ENCODE data around the gene B3GALT5. TPM values are rescaled to one million over a fixed set of nuclear protein-coding genes. Genes with fewer than 3 reads are reported as not detected.
"Not testable (repeated sequence)": the region's sequence is repeated elsewhere in the genome, so short reads cannot be mapped to it uniquely, and the experiment has no call there.

Gene B3GALT5
- total and polyA plus RNA-seq, 4 experiments from 2014 or later = not detected

DNA sequence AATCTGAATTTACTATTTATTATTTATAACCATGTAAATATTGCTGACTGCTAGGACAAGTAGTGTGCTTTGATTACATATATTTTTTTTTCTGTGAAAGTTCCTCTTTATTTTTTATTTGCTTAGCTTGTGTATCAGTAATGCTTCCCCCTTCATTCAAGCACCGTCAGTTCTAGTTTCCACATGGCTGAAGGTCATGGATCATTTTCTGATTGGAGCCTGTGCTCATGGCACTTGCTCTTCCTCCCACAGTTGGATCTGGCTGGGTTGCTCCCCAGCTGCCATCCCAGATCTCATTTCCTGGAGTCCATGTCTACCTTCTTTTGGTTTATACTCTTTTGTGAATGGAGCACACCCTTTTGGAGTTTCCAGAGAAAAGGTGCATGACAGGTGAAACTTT is 75.3 kb downstream of the B3GALT5 start:
- Histone ChIP-seq H3K36me3 (ENCODE audit: insufficient read depth, low read length) (no peaks in the 10 kb centered on the region), H3K4me3 (ENCODE audit: low read length in 2 of 2) (no peak overlapping the region), H3K27ac (ENCODE audit: low read depth, low read length) (no peak overlapping the region), H3K4me1 (ENCODE audit: insufficient read depth, low read length) (no peaks in the 10 kb centered on the region), H3K27me3 (ENCODE audit: insufficient read depth, low read length) (no peaks in the 10 kb centered on the region), H3K9me3 (ENCODE audit: control insufficient read depth in 1 of 2, low read length in 2 of 2) (no peaks in the 10 kb centered on the region)
- H3K4me1 Mint-ChIP-seq = no peaks in the 10 kb centered on the region
- ChIA-PET CTCF (ENCODE audit: partially characterized antibody) (no interaction called here), POLR2A (ENCODE audit: partially characterized antibody) (no interaction called here)
- no peak overlapping the region for H3K27ac Mint-ChIP-seq
- no peak for DNase-seq
- no peaks in the 10 kb centered on the region for H3K36me3 Mint-ChIP-seq
- peaks cover 0 to 4% of the 10 kb centered on the region in 2 donors for H3K27me3 Mint-ChIP-seq
- H3K9me3 Mint-ChIP-seq = peaks cover 0 to 8% (median 3%) of the 10 kb centered on the region in 8 donors
- no peak overlapping the region for H3K4me3 Mint-ChIP-seq
- intact Hi-C loops (cut with micrococcal nuclease) = no loop called here

DNA sequence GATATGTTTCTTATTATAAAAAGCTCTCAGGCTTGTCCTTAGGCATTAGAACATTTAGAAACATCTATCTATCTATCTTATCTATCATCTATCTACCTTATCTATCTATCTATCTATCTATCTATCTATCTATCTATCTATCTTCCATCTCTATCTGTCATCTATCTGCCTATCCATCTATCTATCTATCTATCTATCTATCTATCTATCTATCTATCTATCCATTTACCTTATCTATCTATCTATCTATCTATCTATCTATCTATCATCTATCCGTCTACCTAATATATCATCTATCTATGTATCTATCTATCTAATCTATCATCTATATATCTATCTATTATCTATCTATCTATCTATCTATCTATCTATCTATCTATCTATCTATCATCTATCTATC is 77.1 kb downstream of the B3GALT5 start:
- CTCF ChIA-PET (ENCODE audit: partially characterized antibody); POLR2A ChIA-PET (ENCODE audit: partially characterized antibody); DNase-seq; H3K9me3 ChIP-seq (ENCODE audit: control insufficient read depth in 1 of 2, low read length in 2 of 2); H3K4me1 ChIP-seq (ENCODE audit: insufficient read depth, low read length); H3K27ac ChIP-seq (ENCODE audit: low read depth, low read length); H3K27ac Mint-ChIP-seq; H3K4me3 Mint-ChIP-seq; H3K9me3 Mint-ChIP-seq; H3K36me3 ChIP-seq (ENCODE audit: insufficient read depth, low read length); H3K4me1 Mint-ChIP-seq; H3K27me3 Mint-ChIP-seq; H3K4me3 ChIP-seq (ENCODE audit: low read length in 2 of 2); H3K36me3 Mint-ChIP-seq; H3K27me3 ChIP-seq (ENCODE audit: insufficient read depth, low read length); intact Hi-C loops (cut with micrococcal nuclease): not testable (repeated sequence)

DNA sequence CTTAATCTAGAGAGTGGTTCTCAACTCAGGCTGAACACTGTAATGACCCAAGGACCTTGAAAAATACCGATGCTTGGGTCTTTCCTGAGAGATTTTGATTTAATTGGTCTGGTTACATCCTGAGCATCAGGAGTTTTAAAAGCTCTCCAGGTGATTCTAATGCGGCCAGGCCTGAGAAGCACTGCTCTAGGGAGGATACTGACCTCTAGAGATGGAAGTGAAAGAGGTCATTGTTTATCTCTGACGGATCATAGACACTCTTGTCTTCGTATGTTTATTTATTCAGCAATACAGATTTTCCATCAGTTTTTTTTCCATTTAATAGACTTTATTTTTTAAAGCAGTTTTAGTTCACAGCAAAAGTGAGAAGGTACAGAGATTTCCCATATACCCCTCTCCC is 77.7 kb downstream of the B3GALT5 start:
- intact Hi-C loops (cut with micrococcal nuclease) = no loop called here

DNA sequence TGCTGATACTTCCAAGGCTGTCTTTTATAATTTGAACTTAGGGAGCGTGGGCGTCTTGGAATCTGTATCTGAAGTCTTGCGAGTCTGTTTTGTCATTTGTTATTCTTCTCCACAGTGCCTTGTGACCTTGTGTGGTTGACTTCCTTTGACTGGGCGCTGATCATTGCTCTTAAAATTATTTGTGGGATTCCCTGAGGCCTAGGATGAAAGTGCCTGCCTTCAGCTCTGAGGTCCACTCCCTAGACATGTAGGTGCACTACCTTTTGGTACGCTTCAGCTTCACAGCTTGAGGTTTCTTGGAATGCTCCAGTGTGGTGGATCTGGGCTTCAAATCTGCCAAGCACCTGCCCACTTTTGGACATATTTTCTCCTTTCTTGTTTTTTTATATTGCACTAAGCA is 82.0 kb downstream of the B3GALT5 start:
- intact Hi-C loops (cut with micrococcal nuclease) = no loop called here
- no peak overlapping the region for H3K27ac Mint-ChIP-seq

More for the DNA sequence above, 77.7 kb downstream of the B3GALT5 start:
- Histone ChIP-seq H3K27ac (ENCODE audit: low read depth, low read length) (no peak overlapping the region), H3K4me3 (ENCODE audit: low read length in 2 of 2) (no peak overlapping the region), H3K4me1 (ENCODE audit: insufficient read depth, low read length) (no peaks in the 10 kb centered on the region), H3K36me3 (ENCODE audit: insufficient read depth, low read length) (no peaks in the 10 kb centered on the region), H3K9me3 (ENCODE audit: control insufficient read depth in 1 of 2, low read length in 2 of 2) (no peaks in the 10 kb centered on the region), H3K27me3 (ENCODE audit: insufficient read depth, low read length) (no peaks in the 10 kb centered on the region)
- CTCF ChIA-PET (ENCODE audit: partially characterized antibody) = no interaction called here
- no peaks in the 10 kb centered on the region for H3K4me1 Mint-ChIP-seq
- peaks cover 0 to 5% (median 0%) of the 10 kb centered on the region in 8 donors for H3K9me3 Mint-ChIP-seq
- no peak overlapping the region for H3K4me3 Mint-ChIP-seq
- POLR2A ChIA-PET (ENCODE audit: partially characterized antibody) = no interaction called here
- no peak overlapping the region for H3K27ac Mint-ChIP-seq
- no peak for DNase-seq
- H3K36me3 Mint-ChIP-seq = no peaks in the 10 kb centered on the region
- peaks cover 0 to 4% of the 10 kb centered on the region in 2 donors for H3K27me3 Mint-ChIP-seq

GRCh38 chr21:39696196-39696595 is 83.5 kb downstream of the B3GALT5 start:
- POLR2A ChIA-PET (ENCODE audit: partially characterized antibody) = no interaction called here
- no peak for DNase-seq
- CTCF ChIA-PET (ENCODE audit: partially characterized antibody) = no interaction called here
- Mint-ChIP-seq H3K4me1 (no peaks in the 10 kb centered on the region), H3K9me3 (peaks cover 0 to 5% (median 0%) of the 10 kb centered on the region in 8 donors), H3K27ac (no peak overlapping the region), H3K4me3 (no peak overlapping the region), H3K36me3 (no peaks in the 10 kb centered on the region), H3K27me3 (peaks cover 0 to 10% of the 10 kb centered on the region in 2 donors)
- intact Hi-C loops (cut with micrococcal nuclease) = no loop called here
- no peaks in the 10 kb centered on the region for H3K9me3 ChIP-seq (ENCODE audit: control insufficient read depth in 1 of 2, low read length in 2 of 2)
- H3K27ac ChIP-seq (ENCODE audit: low read depth, low read length) = no peak overlapping the region
- H3K27me3 ChIP-seq (ENCODE audit: insufficient read depth, low read length) = no peaks in the 10 kb centered on the region
- H3K36me3 ChIP-seq (ENCODE audit: insufficient read depth, low read length) = no peaks in the 10 kb centered on the region
- H3K4me3 ChIP-seq (ENCODE audit: low read length in 2 of 2) = no peak overlapping the region
- H3K4me1 ChIP-seq (ENCODE audit: insufficient read depth, low read length) = no peaks in the 10 kb centered on the region

More for the DNA sequence above, 82.0 kb downstream of the B3GALT5 start:
- DNase-seq = no peak
- H3K27ac ChIP-seq (ENCODE audit: low read depth, low read length) = no peak overlapping the region
- no peak overlapping the region for H3K4me3 ChIP-seq (ENCODE audit: low read length in 2 of 2)
- no peaks in the 10 kb centered on the region for H3K36me3 ChIP-seq (ENCODE audit: insufficient read depth, low read length)
- H3K4me1 ChIP-seq (ENCODE audit: insufficient read depth, low read length) = no peaks in the 10 kb centered on the region
- Mint-ChIP-seq H3K4me1 (no peaks in the 10 kb centered on the region), H3K9me3 (peaks cover 0 to 5% (median 0%) of the 10 kb centered on the region in 8 donors), H3K4me3 (no peak overlapping the region), H3K27me3 (peaks cover 0 to 9% of the 10 kb centered on the region in 2 donors), H3K36me3 (no peaks in the 10 kb centered on the region)
- no peaks in the 10 kb centered on the region for H3K9me3 ChIP-seq (ENCODE audit: control insufficient read depth in 1 of 2, low read length in 2 of 2)
- CTCF ChIA-PET (ENCODE audit: partially characterized antibody) = no interaction called here
- POLR2A ChIA-PET (ENCODE audit: partially characterized antibody) = no interaction called here
- H3K27me3 ChIP-seq (ENCODE audit: insufficient read depth, low read length) = no peaks in the 10 kb centered on the region

DNA sequence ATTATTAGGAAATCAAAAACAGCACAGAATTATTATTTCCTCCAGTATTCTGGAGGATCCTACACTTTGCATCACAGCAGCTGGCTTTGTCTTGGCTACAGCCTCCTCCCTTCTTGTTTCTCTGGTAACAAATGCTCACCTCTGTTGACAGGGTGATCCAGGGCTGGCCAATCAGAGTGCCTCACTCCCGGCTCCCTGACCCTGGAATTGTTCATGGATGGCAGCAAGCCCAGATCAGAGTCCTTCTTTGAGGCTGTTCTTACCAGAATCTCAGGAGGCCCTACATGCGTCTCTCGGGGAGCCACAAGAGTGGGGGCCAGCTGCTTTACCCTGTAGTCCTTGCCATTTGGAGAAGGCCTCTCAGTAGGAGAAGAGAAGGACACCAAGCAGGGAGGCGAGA is 83.9 kb downstream of the B3GALT5 start:
- Histone ChIP-seq H3K27me3 (ENCODE audit: insufficient read depth, low read length) (no peaks in the 10 kb centered on the region), H3K4me1 (ENCODE audit: insufficient read depth, low read length) (no peaks in the 10 kb centered on the region), H3K27ac (ENCODE audit: low read depth, low read length) (no peak overlapping the region), H3K36me3 (ENCODE audit: insufficient read depth, low read length) (no peaks in the 10 kb centered on the region), H3K4me3 (ENCODE audit: low read length in 2 of 2) (no peak overlapping the region), H3K9me3 (ENCODE audit: control insufficient read depth in 1 of 2, low read length in 2 of 2) (no peaks in the 10 kb centered on the region)
- Mint-ChIP-seq H3K4me3 (no peak overlapping the region), H3K36me3 (no peaks in the 10 kb centered on the region), H3K27me3 (peaks cover 0 to 10% of the 10 kb centered on the region in 2 donors), H3K9me3 (peaks cover 0 to 5% (median 0%) of the 10 kb centered on the region in 8 donors), H3K4me1 (no peaks in the 10 kb centered on the region), H3K27ac (no peak overlapping the region)
- ChIA-PET CTCF (ENCODE audit: partially characterized antibody) (no interaction called here), POLR2A (ENCODE audit: partially characterized antibody) (no interaction called here)
- no peak for DNase-seq
- intact Hi-C loops (cut with micrococcal nuclease) = no loop called here

DNA sequence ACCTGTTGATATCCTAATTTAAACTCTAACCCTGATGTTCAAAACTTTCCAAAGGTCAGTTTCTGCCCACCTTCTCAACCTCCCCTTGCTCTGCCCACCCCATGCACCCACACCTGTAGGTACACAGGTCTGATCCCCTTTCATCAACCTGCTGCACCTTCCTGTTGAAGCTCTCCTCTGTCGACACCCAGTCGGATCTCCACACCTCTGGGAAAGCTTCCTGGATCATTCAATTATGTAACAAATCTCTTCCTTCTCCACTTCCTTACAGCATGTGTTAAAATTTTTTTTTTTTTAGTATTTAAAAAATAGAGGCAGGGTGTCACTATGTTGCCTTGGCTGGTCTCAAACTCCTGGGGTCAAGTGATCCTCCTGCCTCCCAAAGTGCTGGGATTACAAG is 87.6 kb downstream of the B3GALT5 start:
- Histone ChIP-seq H3K9me3 (ENCODE audit: control insufficient read depth in 1 of 2, low read length in 2 of 2) (no peaks in the 10 kb centered on the region), H3K27ac (ENCODE audit: low read depth, low read length) (no peak overlapping the region), H3K36me3 (ENCODE audit: insufficient read depth, low read length) (no peaks in the 10 kb centered on the region), H3K4me1 (ENCODE audit: insufficient read depth, low read length) (no peaks in the 10 kb centered on the region), H3K27me3 (ENCODE audit: insufficient read depth, low read length) (no peaks in the 10 kb centered on the region), H3K4me3 (ENCODE audit: low read length in 2 of 2) (no peak overlapping the region)
- Mint-ChIP-seq H3K4me3 (no peak overlapping the region), H3K36me3 (no peaks in the 10 kb centered on the region), H3K4me1 (no peaks in the 10 kb centered on the region), H3K27ac (no peak overlapping the region), H3K9me3 (peaks cover 0 to 18% (median 13%) of the 10 kb centered on the region in 8 donors), H3K27me3 (peaks cover 0 to 7% of the 10 kb centered on the region in 2 donors)
- intact Hi-C loops (cut with micrococcal nuclease) = no loop called here
- ChIA-PET CTCF (ENCODE audit: partially characterized antibody) (no interaction called here), POLR2A (ENCODE audit: partially characterized antibody) (no interaction called here)
- no peak for DNase-seq

GRCh38 chr21:39703578-39703977 is 90.8 kb downstream of the B3GALT5 start:
- H3K27ac Mint-ChIP-seq = no peak overlapping the region
- H3K27ac ChIP-seq (ENCODE audit: low read depth, low read length) = no peak overlapping the region
- no peak for DNase-seq
- peaks cover 0 to 3% of the 10 kb centered on the region in 2 donors for H3K27me3 Mint-ChIP-seq
- no peaks in the 10 kb centered on the region for H3K9me3 ChIP-seq (ENCODE audit: control insufficient read depth in 1 of 2, low read length in 2 of 2)
- H3K4me1 ChIP-seq (ENCODE audit: insufficient read depth, low read length) = no peaks in the 10 kb centered on the region
- no peak overlapping the region for H3K4me3 ChIP-seq (ENCODE audit: low read length in 2 of 2)
- H3K36me3 Mint-ChIP-seq = no peaks in the 10 kb centered on the region
- H3K27me3 ChIP-seq (ENCODE audit: insufficient read depth, low read length) = no peaks in the 10 kb centered on the region
- H3K9me3 Mint-ChIP-seq = peaks cover 0 to 18% (median 13%) of the 10 kb centered on the region in 8 donors
- ChIA-PET CTCF (ENCODE audit: partially characterized antibody) (no interaction called here), POLR2A (ENCODE audit: partially characterized antibody) (no interaction called here)
- no peaks in the 10 kb centered on the region for H3K4me1 Mint-ChIP-seq
- H3K4me3 Mint-ChIP-seq = no peak overlapping the region
- H3K36me3 ChIP-seq (ENCODE audit: insufficient read depth, low read length) = no peaks in the 10 kb centered on the region
- intact Hi-C loops (cut with micrococcal nuclease) = no loop called here
